Smooth muscle cell (in vitro differentiated cells): Measurements from ENCODE around the gene AHCY. TPM values are rescaled to one million over a fixed set of nuclear protein-coding genes. Genes with fewer than 3 reads are reported as not detected.

Source experiments
- DNase-seq: peaks from one replicate; lab custom pipeline; 2025; ENCODE audit not compliant: unreplicated experiment; lab: John Stamatoyannopoulos, UW
- H2AFZ ChIP-seq: fragments of 200-600 bp; sonication (generic); 2 replicates; pipeline ENCODE4 v1.6.0; 2016; ENCODE audit warnings: antibody characterized with exemption, low read depth, mild to moderate bottlenecking
- H3F3A ChIP-seq: fragments of 200-600 bp; sonication (generic); 2 replicates; pipeline ENCODE4 v1.6.0; 2017; ENCODE audit warnings: antibody characterized with exemption, low read depth
- H3K27ac ChIP-seq: fragments of 200-600 bp; sonication (generic); 2 replicates; pipeline ENCODE4 v1.5.1; 2016; ENCODE audit warnings: low read depth, mild to moderate bottlenecking
- H3K27me3 ChIP-seq: fragments of 200-600 bp; sonication (generic); 2 replicates; pipeline ENCODE4 v1.6.1; 2016; ENCODE audit warnings: low read depth, mild to moderate bottlenecking
- H3K36me3 ChIP-seq: fragments of 200-600 bp; sonication (generic); 2 replicates; pipeline ENCODE4 v1.5.1; 2016; ENCODE audit warnings: low read depth
- H3K4me1 ChIP-seq: fragments of 200-600 bp; sonication (generic); 2 replicates; pipeline ENCODE4 v1.5.1; 2016; ENCODE audit warnings: low read depth
- H3K4me2 ChIP-seq: fragments of 200-600 bp; sonication (generic); 2 replicates; pipeline ENCODE4 v1.6.0; 2016; ENCODE audit warnings: mild to moderate bottlenecking
- H3K4me3 ChIP-seq: fragments of 200-600 bp; sonication (generic); 2 replicates; pipeline ENCODE4 v1.5.1; 2016; ENCODE audit warnings: mild to moderate bottlenecking
- H3K79me2 ChIP-seq: fragments of 200-600 bp; sonication (generic); 2 replicates; pipeline ENCODE4 v1.6.0; 2016; ENCODE audit warnings: low read depth, mild to moderate bottlenecking
- H3K9ac ChIP-seq: fragments of 200-600 bp; sonication (generic); 2 replicates; pipeline ENCODE4 v1.6.0; 2016; ENCODE audit warnings: low read depth
- H3K9me3 ChIP-seq: fragments of 200-600 bp; sonication (generic); replicated peaks from 2 replicates; pipeline ENCODE4 v1.5.1; 2016; ENCODE audit warnings: low read depth
- H4K20me1 ChIP-seq: fragments of 200-600 bp; sonication (generic); 2 replicates; pipeline ENCODE4 v1.6.0; 2016; ENCODE audit warnings: low read depth
- WGBS: methylation state at CpG from one replicate; pipeline ENCODE4 v1.1.7; 2016; ENCODE audit warnings: low lambda C conversion rate; 5-methylcytosine and 5-hydroxymethylcytosine counted together
- polyA plus RNA-seq: library from polyadenylated mRNA; unstranded; fragments of >200 nt; fragmentation: Nextera tagmentation; extraction: Ambion mirVana; gene quantifications from 2 replicates; pipeline ENCODE4 v1.2.1, GENCODE V29; 2016
- total RNA-seq: library from RNA; depleted of rRNA; stranded (reverse); fragments of >200 nt; gene quantifications from 2 replicates; pipeline ENCODE4 v1.2.3, GENCODE V29; 2014
- TF ChIP-seq, protein P1 (sequence below): fragments of 200-600 bp; sonication (generic); IDR thresholded peaks from 2 replicates; pipeline ENCODE4 v1.5.1; 2017; ENCODE audit warnings: borderline replicate concordance, mild to moderate bottlenecking, antibody characterized with exemption; ENCODE audit not compliant: insufficient read depth, poor library complexity, severe bottlenecking

The AHCY gene
- total and polyA plus RNA-seq, 2 experiments from 2014 or later = 39.4 to 73.8 TPM

GRCh38 chr20:34262488-34263288, 40.5 kb downstream of the AHCY start:
- no peaks in the 10 kb centered on the region for H3K27me3 ChIP-seq
- H3K36me3 ChIP-seq = no peaks in the 10 kb centered on the region
- no peaks in the 10 kb centered on the region for H4K20me1 ChIP-seq
- peak overlapping the region; percentile 19 for H3K4me2 ChIP-seq
- peak overlapping the region; percentile 19 for H3K27ac ChIP-seq
- TF ChIP-seq, protein P1, sequence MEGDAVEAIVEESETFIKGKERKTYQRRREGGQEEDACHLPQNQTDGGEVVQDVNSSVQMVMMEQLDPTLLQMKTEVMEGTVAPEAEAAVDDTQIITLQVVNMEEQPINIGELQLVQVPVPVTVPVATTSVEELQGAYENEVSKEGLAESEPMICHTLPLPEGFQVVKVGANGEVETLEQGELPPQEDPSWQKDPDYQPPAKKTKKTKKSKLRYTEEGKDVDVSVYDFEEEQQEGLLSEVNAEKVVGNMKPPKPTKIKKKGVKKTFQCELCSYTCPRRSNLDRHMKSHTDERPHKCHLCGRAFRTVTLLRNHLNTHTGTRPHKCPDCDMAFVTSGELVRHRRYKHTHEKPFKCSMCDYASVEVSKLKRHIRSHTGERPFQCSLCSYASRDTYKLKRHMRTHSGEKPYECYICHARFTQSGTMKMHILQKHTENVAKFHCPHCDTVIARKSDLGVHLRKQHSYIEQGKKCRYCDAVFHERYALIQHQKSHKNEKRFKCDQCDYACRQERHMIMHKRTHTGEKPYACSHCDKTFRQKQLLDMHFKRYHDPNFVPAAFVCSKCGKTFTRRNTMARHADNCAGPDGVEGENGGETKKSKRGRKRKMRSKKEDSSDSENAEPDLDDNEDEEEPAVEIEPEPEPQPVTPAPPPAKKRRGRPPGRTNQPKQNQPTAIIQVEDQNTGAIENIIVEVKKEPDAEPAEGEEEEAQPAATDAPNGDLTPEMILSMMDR = no peak
- H3F3A ChIP-seq = no peaks in the 10 kb centered on the region
- DNase-seq = no peak
- no peaks in the 10 kb centered on the region for H3K79me2 ChIP-seq
- H3K9me3 ChIP-seq = no peaks in the 10 kb centered on the region
- no peak overlapping the region for H2AFZ ChIP-seq
- 57% methylated on average over 9 of the region's 9 CpGs for WGBS
- no peak overlapping the region for H3K9ac ChIP-seq
- H3K4me3 ChIP-seq = peak overlapping the region; percentile 12
- peaks cover 7% of the 10 kb centered on the region for H3K4me1 ChIP-seq

- TF ChIP-seq, protein P1 = no peak
- H3K27me3 ChIP-seq = no peaks in the 10 kb centered on the region
- H3K4me3 ChIP-seq = no peak overlapping the region
- H3K9ac ChIP-seq = no peak overlapping the region
- H3K27ac ChIP-seq = no peak overlapping the region
- no peaks in the 10 kb centered on the region for H4K20me1 ChIP-seq
- H3F3A ChIP-seq = no peaks in the 10 kb centered on the region
- WGBS = 69% methylated on average over 5 of the region's 5 CpGs
- peaks cover 7% of the 10 kb centered on the region for H3K4me1 ChIP-seq
- no peaks in the 10 kb centered on the region for H3K36me3 ChIP-seq
- no peaks in the 10 kb centered on the region for H3K9me3 ChIP-seq
- no peak for DNase-seq
- H3K4me2 ChIP-seq = no peak overlapping the region
- H3K79me2 ChIP-seq = no peaks in the 10 kb centered on the region
- no peak overlapping the region for H2AFZ ChIP-seq
These were observed 42.8 kb downstream of the AHCY start for GRCh38 chr20:34260208-34260942.

- H3K4me2 ChIP-seq = no peak overlapping the region
- H3K36me3 ChIP-seq = no peaks in the 10 kb centered on the region
- DNase-seq = no peak
- no peaks in the 10 kb centered on the region for H3K4me1 ChIP-seq
- no peaks in the 10 kb centered on the region for H3F3A ChIP-seq
- no peak overlapping the region for H3K9ac ChIP-seq
- no peaks in the 10 kb centered on the region for H4K20me1 ChIP-seq
- H3K27ac ChIP-seq = no peak overlapping the region
- H3K27me3 ChIP-seq = no peaks in the 10 kb centered on the region
- 75% methylated on average over 5 of the region's 5 CpGs for WGBS
- no peaks in the 10 kb centered on the region for H3K9me3 ChIP-seq
- no peak overlapping the region for H2AFZ ChIP-seq
- TF ChIP-seq, protein P1 = no peak
- H3K79me2 ChIP-seq = no peaks in the 10 kb centered on the region
- H3K4me3 ChIP-seq = no peak overlapping the region
These were observed 46.5 kb downstream of the AHCY start for GRCh38 chr20:34256629-34257124.
